ENCODE results near the gene PTPRT. TPM values are rescaled to one million over a fixed set of nuclear protein-coding genes. Genes with fewer than 3 reads are reported as not detected.

The PTPRT gene
- total and polyA plus RNA-seq, 2 of the 13 experiments (the other 11 are each of a cell fraction or from before 2014, with no cell fraction given), result under 0.01 to 0.09 TPM

- H3K4me2 ChIP-seq (ENCODE audit: low read depth, low read length), result no peak overlapping the region
- WGBS (ENCODE audit: low lambda C conversion rate), result 18% methylated on average over 6 of the region's 6 CpGs
- ATAC-seq, result no peak
- CTCF ChIA-PET (ENCODE audit: low intra/inter-chr PET ratio, low total read pairs), result no interaction called here
- FAIRE-seq, result no peak
- POLR2A ChIA-PET, result no interaction called here
- DNase-seq (ENCODE audit: low spot score), result no peak
- in situ Hi-C loops (cut with HindIII; ENCODE audit: extremely low pct_ligation_motif_present, low pct_unique_long_range_greater_than_20kb) (no loop called here), intact Hi-C loops (cut with micrococcal nuclease; ENCODE audit: unreplicated experiment) (no loop called here)
- no peaks in the 10 kb centered on the region for H3K9me3 ChIP-seq (ENCODE audit: low read length)
- H4K20me1 ChIP-seq (ENCODE audit: insufficient read depth, low read length), result no peaks in the 10 kb centered on the region
- TF ChIP-seq ZNF12 (CRISPR knock-in tag; IDR thresholded peaks at IDR 0.05) (peak; percentile 85), ZNF160 (CRISPR knock-in tag; IDR thresholded peaks at IDR 0.05) (no peak)
- BruUV-seq (replicated peaks), result no TSS peak
- H3K79me2 ChIP-seq (ENCODE audit: insufficient read depth, low read length), result no peaks in the 10 kb centered on the region
- no peaks in the 10 kb centered on the region for H3K4me1 ChIP-seq (ENCODE audit: insufficient read depth, low read length)
- no peaks in the 10 kb centered on the region; a peak in 1 of 5 replicates for H3K27me3 ChIP-seq (ENCODE audit: control insufficient read depth in 1 of 2, insufficient read depth in 2 of 2, low read length in 2 of 2)
- no peaks in the 10 kb centered on the region for H3K36me3 ChIP-seq (replicated peaks in 1 of 2; ENCODE audit: control insufficient read depth in 1 of 2, insufficient read depth in 2 of 2, low read length in 2 of 2)
- no peak overlapping the region for H3K27ac ChIP-seq (ENCODE audit: extremely low read length, insufficient read depth, low read length)
- no peak overlapping the region for H3K4me3 ChIP-seq (replicated peaks in 1 of 3; ENCODE audit: insufficient read depth in 1 of 3, low read depth in 2 of 3, low read length in 3 of 3)
- no peak overlapping the region for H3K9ac ChIP-seq (ENCODE audit: insufficient read depth, low read depth, low read length)
- no peak overlapping the region for H2AFZ ChIP-seq (ENCODE audit: low read length)
Observed at GRCh38 chr20:42961771-42962170, 227.9 kb downstream of the PTPRT start.

DNA sequence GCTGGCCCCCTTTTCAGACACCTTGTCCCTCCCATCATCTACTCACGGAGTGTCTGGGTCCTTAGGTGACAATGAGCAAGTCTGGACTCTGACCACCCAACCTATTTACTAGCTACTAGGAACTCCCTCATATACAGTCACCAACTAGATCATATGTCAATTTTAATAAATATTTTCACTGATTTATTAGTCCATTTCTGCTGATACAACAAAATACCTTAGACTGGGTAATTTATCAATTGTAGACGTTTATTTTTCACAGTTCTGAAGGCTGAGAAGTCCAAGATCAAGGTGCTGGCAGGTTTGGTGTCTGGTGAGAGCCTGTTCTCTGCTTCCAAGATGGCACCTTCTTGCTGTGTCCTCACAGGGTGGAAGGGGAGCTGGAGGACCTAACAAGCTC is 229.7 kb downstream of the PTPRT start:
- intact Hi-C loops (cut with micrococcal nuclease; ENCODE audit: unreplicated experiment), result no loop called here

More for the DNA sequence above, 229.7 kb downstream of the PTPRT start:
- no peak overlapping the region for H3K4me3 ChIP-seq (replicated peaks in 1 of 3; ENCODE audit: insufficient read depth in 1 of 3, low read depth in 2 of 3, low read length in 3 of 3)
- H3K4me1 ChIP-seq (ENCODE audit: insufficient read depth, low read length), result no peaks in the 10 kb centered on the region
- no peak overlapping the region for H3K27ac ChIP-seq (ENCODE audit: extremely low read length, insufficient read depth, low read length)
- no peak overlapping the region for H3K9ac ChIP-seq (ENCODE audit: insufficient read depth, low read depth, low read length)
- H3K4me2 ChIP-seq (ENCODE audit: low read depth, low read length), result no peak overlapping the region
- no peaks in the 10 kb centered on the region for H3K79me2 ChIP-seq (ENCODE audit: insufficient read depth, low read length)
- DNase-seq (ENCODE audit: low spot score), result no peak
- no peaks in the 10 kb centered on the region for H3K9me3 ChIP-seq (ENCODE audit: low read length)
- TF ChIP-seq SP4 (CRISPR knock-in tag; IDR thresholded peaks at IDR 0.05), result no peak
- no peak for TF ChIP-seq TAF15 (IDR thresholded peaks at IDR 0.05; ENCODE audit: low read depth, low read length, poor library complexity, severe bottlenecking)
- TF ChIP-seq ZNF20 (CRISPR knock-in tag; IDR thresholded peaks at IDR 0.05), result no peak
- TF ChIP-seq KAT8 (CRISPR knock-in tag; IDR thresholded peaks at IDR 0.05), result no peak
- TF ChIP-seq MLLT10 (CRISPR knock-in tag; IDR thresholded peaks at IDR 0.05), result no peak
- TF ChIP-seq, protein P1, sequence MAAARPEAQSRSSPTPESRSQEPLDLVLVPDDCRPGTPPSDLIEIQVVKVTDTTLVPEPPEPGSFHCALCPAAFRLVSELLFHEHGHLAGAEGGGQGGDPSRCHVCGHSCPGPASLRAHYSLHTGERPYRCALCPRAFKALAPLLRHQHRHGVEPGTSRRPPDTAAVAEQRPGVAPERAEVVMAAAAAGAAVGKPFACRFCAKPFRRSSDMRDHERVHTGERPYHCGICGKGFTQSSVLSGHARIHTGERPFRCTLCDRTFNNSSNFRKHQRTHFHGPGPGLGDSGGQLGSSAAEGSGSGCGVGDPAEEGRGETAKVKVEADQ (CRISPR knock-in tag; IDR thresholded peaks at IDR 0.05; ENCODE audit: borderline replicate concordance), result no peak
- no peak for TF ChIP-seq ZFP36L1 (CRISPR knock-in tag; IDR thresholded peaks at IDR 0.05)
- TF ChIP-seq ZNF704 (CRISPR knock-in tag; IDR thresholded peaks at IDR 0.05; ENCODE audit: borderline replicate concordance), result no peak
- no peak for TF ChIP-seq GABPA (IDR thresholded peaks at IDR 0.05; ENCODE audit: low read depth, low read length)
- TF ChIP-seq GABPA (CRISPR knock-in tag; IDR thresholded peaks at IDR 0.05; ENCODE audit: low read depth), result no peak
- peak; percentile 86 to 95 for TF ChIP-seq MAFK (conservative IDR thresholded peaks at IDR 0.05 in 1 of 2, IDR thresholded peaks at IDR 0.05 in 1 of 2; ENCODE audit: low read length in 2 of 2)
- TF ChIP-seq MAFF (IDR thresholded peaks at IDR 0.05; ENCODE audit: low read depth, low read length), result peak; percentile 90
- ATAC-seq, result no peak
- WGBS (ENCODE audit: low lambda C conversion rate), result 0% methylated on average over 2 of the region's 2 CpGs
- H3K36me3 ChIP-seq (replicated peaks in 1 of 2; ENCODE audit: control insufficient read depth in 1 of 2, insufficient read depth in 2 of 2, low read length in 2 of 2), result no peaks in the 10 kb centered on the region
- no TSS peak for BruUV-seq (replicated peaks)
- CTCF ChIA-PET (ENCODE audit: low intra/inter-chr PET ratio, low total read pairs), result no interaction called here
- no peaks in the 10 kb centered on the region for H4K20me1 ChIP-seq (ENCODE audit: insufficient read depth, low read length)
- POLR2A ChIA-PET, result no interaction called here
- FAIRE-seq, result peak; percentile 34
- no peaks in the 10 kb centered on the region for H3K27me3 ChIP-seq (ENCODE audit: control insufficient read depth in 1 of 2, insufficient read depth in 2 of 2, low read length in 2 of 2)
- in situ Hi-C loops (cut with HindIII; ENCODE audit: extremely low pct_ligation_motif_present, low pct_unique_long_range_greater_than_20kb), result no loop called here
- H2AFZ ChIP-seq (ENCODE audit: low read length), result no peak overlapping the region
